ENCODE measurements around the gene ANGPTL3.

The ANGPTL3 gene

GRCh38 chr1:62625415-62625814 is 28.1 kb downstream of the ANGPTL3 start:
- H3K4me3 ChIP-seq (ENCODE audit: low read length in 2 of 2) = no peak overlapping the region
- no peak overlapping the region for H3K27ac ChIP-seq (ENCODE audit: low read length)
- no peak overlapping the region for H3K9ac ChIP-seq (ENCODE audit: low read length in 2 of 2)
- H3K36me3 ChIP-seq (ENCODE audit: control insufficient read depth in 2 of 2, insufficient read depth in 2 of 2, low read length in 2 of 2) = peaks cover 0 to 4% of the 10 kb centered on the region in 2 donors
- H3K4me1 ChIP-seq (ENCODE audit: control insufficient read depth, insufficient read depth, low read length) = no peaks in the 10 kb centered on the region
- no peaks in the 10 kb centered on the region for H3K27me3 ChIP-seq (ENCODE audit: control insufficient read depth in 1 of 2, insufficient read depth in 2 of 2, low read length in 2 of 2)
- H3K9me3 ChIP-seq (ENCODE audit: control insufficient read depth in 2 of 2, low read length in 2 of 2) = no peaks in the 10 kb centered on the region

GRCh38 chr1:62628506-62628905 is 31.2 kb downstream of the ANGPTL3 start:
- Histone ChIP-seq H3K4me3 (ENCODE audit: low read length in 2 of 2) (no peak overlapping the region), H3K36me3 (ENCODE audit: control insufficient read depth in 2 of 2, insufficient read depth in 2 of 2, low read length in 2 of 2) (peaks cover 4 to 10% of the 10 kb centered on the region in 2 donors), H3K27me3 (ENCODE audit: control insufficient read depth in 1 of 2, insufficient read depth in 2 of 2, low read length in 2 of 2) (no peaks in the 10 kb centered on the region), H3K4me1 (ENCODE audit: control insufficient read depth, insufficient read depth, low read length) (no peaks in the 10 kb centered on the region), H3K27ac (ENCODE audit: low read length) (no peak overlapping the region), H3K9me3 (ENCODE audit: control insufficient read depth in 2 of 2, low read length in 2 of 2) (no peaks in the 10 kb centered on the region), H3K9ac (ENCODE audit: low read length in 2 of 2) (no peak overlapping the region)

GRCh38 chr1:62637392-62638105 is 40.2 kb downstream of the ANGPTL3 start:
- H3K27me3 ChIP-seq (ENCODE audit: control insufficient read depth in 1 of 2, insufficient read depth in 2 of 2, low read length in 2 of 2) = no peaks in the 10 kb centered on the region
- no peak overlapping the region for H3K27ac ChIP-seq (ENCODE audit: low read length)
- H3K4me3 ChIP-seq (ENCODE audit: low read length in 2 of 2) = no peak overlapping the region
- no peaks in the 10 kb centered on the region for H3K9me3 ChIP-seq (ENCODE audit: control insufficient read depth in 2 of 2, low read length in 2 of 2)
- H3K9ac ChIP-seq (ENCODE audit: low read length in 2 of 2) = no peak overlapping the region
- H3K4me1 ChIP-seq (ENCODE audit: control insufficient read depth, insufficient read depth, low read length) = no peaks in the 10 kb centered on the region
- H3K36me3 ChIP-seq (ENCODE audit: control insufficient read depth in 2 of 2, insufficient read depth in 2 of 2, low read length in 2 of 2) = peaks cover 9% of the 10 kb centered on the region in 2 donors

- Histone ChIP-seq H3K36me3 (ENCODE audit: control insufficient read depth in 2 of 2, insufficient read depth in 2 of 2, low read length in 2 of 2) (peaks cover 4 to 10% of the 10 kb centered on the region in 2 donors), H3K27me3 (ENCODE audit: control insufficient read depth in 1 of 2, insufficient read depth in 2 of 2, low read length in 2 of 2) (no peaks in the 10 kb centered on the region), H3K27ac (ENCODE audit: low read length) (no peak overlapping the region), H3K4me1 (ENCODE audit: control insufficient read depth, insufficient read depth, low read length) (no peaks in the 10 kb centered on the region), H3K9ac (ENCODE audit: low read length in 2 of 2) (no peak overlapping the region), H3K9me3 (ENCODE audit: control insufficient read depth in 2 of 2, low read length in 2 of 2) (no peaks in the 10 kb centered on the region), H3K4me3 (ENCODE audit: low read length in 2 of 2) (no peak overlapping the region)
Observed at GRCh38 chr1:62643283-62643682, 46.0 kb downstream of the ANGPTL3 start.

- Histone ChIP-seq H3K4me3 (ENCODE audit: low read length in 2 of 2) (no peak overlapping the region), H3K9ac (ENCODE audit: low read length in 2 of 2) (no peak overlapping the region), H3K27ac (ENCODE audit: low read length) (no peak overlapping the region)
Observed at GRCh38 chr1:62652387-62652786, 55.1 kb downstream of the ANGPTL3 start.

GRCh38 chr1:62654744-62655143 is 57.4 kb downstream of the ANGPTL3 start:
- Histone ChIP-seq H3K27ac (ENCODE audit: low read length) (no peak overlapping the region), H3K27me3 (ENCODE audit: control insufficient read depth in 1 of 2, insufficient read depth in 2 of 2, low read length in 2 of 2) (no peaks in the 10 kb centered on the region), H3K9me3 (ENCODE audit: control insufficient read depth in 2 of 2, low read length in 2 of 2) (no peaks in the 10 kb centered on the region), H3K36me3 (ENCODE audit: control insufficient read depth in 2 of 2, insufficient read depth in 2 of 2, low read length in 2 of 2) (no peaks in the 10 kb centered on the region), H3K4me1 (ENCODE audit: control insufficient read depth, insufficient read depth, low read length) (no peaks in the 10 kb centered on the region), H3K9ac (ENCODE audit: low read length in 2 of 2) (no peak overlapping the region), H3K4me3 (ENCODE audit: low read length in 2 of 2) (no peak overlapping the region)

More at GRCh38 chr1:62652387-62652786, 55.1 kb downstream of the ANGPTL3 start:
- no peaks in the 10 kb centered on the region for H3K36me3 ChIP-seq (ENCODE audit: control insufficient read depth in 2 of 2, insufficient read depth in 2 of 2, low read length in 2 of 2)
- no peaks in the 10 kb centered on the region for H3K4me1 ChIP-seq (ENCODE audit: control insufficient read depth, insufficient read depth, low read length)
- no peaks in the 10 kb centered on the region for H3K9me3 ChIP-seq (ENCODE audit: control insufficient read depth in 2 of 2, low read length in 2 of 2)
- no peaks in the 10 kb centered on the region for H3K27me3 ChIP-seq (ENCODE audit: control insufficient read depth in 1 of 2, insufficient read depth in 2 of 2, low read length in 2 of 2)

All from stomach smooth muscle (tissue), 2 donors.